HG02678 (cell line): ENCODE measurements around the gene SUGT1.
A peak's percentile ranks its signal among the peaks of the same experiment; 100 is the strongest.
"Not testable (repeated sequence)": the region's sequence is repeated elsewhere in the genome, so short reads cannot be mapped to it uniquely, and the experiment has no call there.

Experiments used
- ATAC-seq: cut with Tn5 transposase; IDR thresholded peaks from one replicate; pipeline ENCODE4 v1.9.1; 2021; ENCODE audit warnings: mild to moderate bottlenecking, moderate library complexity; ENCODE audit not compliant: unreplicated experiment

SUGT1 gene

GRCh38 chr13:52652196-52652979 lies at the start of gene SUGT1:
Gene SUGT1 (plus strand): TSS chr13:52652836. CDS start chr13:52652921, 85 bp downstream.
- peak; percentile 94 for ATAC-seq

GRCh38 chr13:52603316-52603715 lies 49.3 kb upstream of the SUGT1 start:
- ATAC-seq: not testable (repeated sequence)

- not testable (repeated sequence) for ATAC-seq
Measured at GRCh38 chr13:52606126-52606525, 46.5 kb upstream of the SUGT1 start.

- not testable (repeated sequence) for ATAC-seq
Measured at GRCh38 chr13:52606795-52607194, 45.8 kb upstream of the SUGT1 start.

GRCh38 chr13:52608184-52608583 lies 44.5 kb upstream of the SUGT1 start:
- ATAC-seq: not testable (repeated sequence)

GRCh38 chr13:52609013-52609606 lies 43.5 kb upstream of the SUGT1 start:
- peak; percentile 81 for ATAC-seq

- ATAC-seq: not testable (repeated sequence)
Measured at GRCh38 chr13:52610158-52610557, 42.5 kb upstream of the SUGT1 start.

GRCh38 chr13:52615134-52615801 lies 37.4 kb upstream of the SUGT1 start:
- ATAC-seq: no peak

- no peak for ATAC-seq
Measured at GRCh38 chr13:52615812-52616211, 36.8 kb upstream of the SUGT1 start.

GRCh38 chr13:52617070-52618060 lies 35.3 kb upstream of the SUGT1 start:
- ATAC-seq: peak; percentile 97

GRCh38 chr13:52631083-52631690 lies 21.4 kb upstream of the SUGT1 start:
- ATAC-seq: peak; percentile 72

- ATAC-seq: no peak
Measured at GRCh38 chr13:52638666-52639328, 13.8 kb upstream of the SUGT1 start.

- ATAC-seq: no peak
Measured at GRCh38 chr13:52642131-52642530, 10.5 kb upstream of the SUGT1 start, which contains the start of gene HNRNPA1L2. Gene HNRNPA1L2 (plus strand): TSS chr13:52642431. CDS start chr13:52642493, 62 bp downstream.

GRCh38 chr13:52644108-52644507 lies 8.5 kb upstream of the SUGT1 start:
- ATAC-seq: no peak

GRCh38 chr13:52646967-52647366 lies 5.7 kb upstream of the SUGT1 start:
- ATAC-seq: no peak

GRCh38 chr13:52650731-52651130 lies 1.9 kb upstream of the SUGT1 start:
- ATAC-seq: no peak

- ATAC-seq: peak; percentile 6
Measured at GRCh38 chr13:52651897-52652195, 790 bp upstream of the SUGT1 start.

GRCh38 chr13:52652980-52653303 lies 306 bp downstream of the SUGT1 start:
- peak; percentile 33 for ATAC-seq

GRCh38 chr13:52659340-52659739 lies 6.7 kb downstream of the SUGT1 start:
- no peak for ATAC-seq

- no peak for ATAC-seq
Measured at GRCh38 chr13:52664272-52664671, 11.6 kb downstream of the SUGT1 start.
